Transverse colon (tissue), 3 donors: ENCODE data around the gene GPR37L1.

Source experiments
- CTCF ChIP-seq, 5 experiments: fragments of 200-600 bp in 3 of 5; fragments of 450-650 bp in 2 of 5; sonication (generic) in 3 of 5; IDR thresholded peaks; 1 replicate in 2 of 5; 2 replicates in 3 of 5; pipeline ENCODE4 v1.5.1; 2016 to 2017; ENCODE audit warnings: antibody characterized with exemption in 5 of 5, inconsistent platforms in 3 of 5, mild to moderate bottlenecking in 2 of 5, moderate library complexity in 1 of 5
- POLR2A ChIP-seq: fragments of 450-650 bp; IDR thresholded peaks from one replicate; pipeline ENCODE4 v1.6.1; 2016; ENCODE audit warnings: antibody characterized with exemption, mild to moderate bottlenecking, moderate library complexity

DNA sequence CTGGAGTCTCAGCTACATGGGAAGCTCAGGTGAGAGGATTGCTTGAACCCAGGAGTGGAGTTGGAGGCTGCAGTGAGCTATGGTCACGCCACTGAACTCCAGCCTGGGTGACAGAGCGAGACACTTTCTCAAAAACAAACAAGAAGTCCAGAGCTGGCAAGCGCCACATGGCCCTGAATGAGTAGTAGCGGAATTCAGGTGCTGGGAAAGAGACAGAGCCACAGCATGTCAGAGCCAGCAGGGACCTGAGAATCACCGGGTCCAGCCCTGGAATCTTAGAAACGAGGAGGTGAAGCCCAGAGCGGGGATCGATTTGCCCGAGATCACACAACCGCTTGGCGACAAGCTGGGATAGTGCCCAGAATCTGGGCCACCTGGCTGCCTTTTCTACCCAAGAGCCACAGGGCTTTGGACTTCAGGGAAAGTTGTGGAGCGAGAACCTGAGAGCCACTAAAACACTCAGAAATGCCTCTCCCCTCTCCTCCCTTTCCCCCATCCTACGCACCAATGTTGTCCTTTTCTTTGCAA lies 12.0 kb downstream of the GPR37L1 start:
- TF ChIP-seq CTCF (IDR thresholded peaks at IDR 0.05) = no peak
- no peak for TF ChIP-seq POLR2A
